ENCODE measurements around the gene GABBR2. TPM values are rescaled to one million over a fixed set of nuclear protein-coding genes. Genes with fewer than 3 reads are reported as not detected.

Gene GABBR2
- total RNA-seq, 1 experiment from 2014 or later: 0.23 TPM

GRCh38 chr9:98462310-98462709 is 246.4 kb downstream of the GABBR2 start:
- H3K36me3 Mint-ChIP-seq (ENCODE audit: insufficient read depth, unreplicated experiment): no peaks in the 10 kb centered on the region
- Histone ChIP-seq H3K9me3 (peaks cover 13% of the 10 kb centered on the region), H3K27me3 (replicated peaks; ENCODE audit: control insufficient read depth, insufficient read depth, low read length) (no peaks in the 10 kb centered on the region), H3K36me3 (ENCODE audit: control insufficient read depth, insufficient read depth, low read length) (no peaks in the 10 kb centered on the region), H3K4me1 (no peaks in the 10 kb centered on the region), H3K4me3 (ENCODE audit: low read depth, low read length) (no peak overlapping the region)
- TF ChIP-seq CTCF (IDR thresholded peaks at IDR 0.05; ENCODE audit: insufficient read depth in 1 of 2, low read depth in 1 of 2, low read length in 1 of 2, severe bottlenecking in 1 of 2, unreplicated experiment in 1 of 2): no peak
- BruUV-seq (replicated peaks): no TSS peak
- CTCF ChIA-PET: no interaction called here
- POLR2A ChIA-PET: no interaction called here
- no peak for DNase-seq
- intact Hi-C loops (cut with micrococcal nuclease; ENCODE audit: unreplicated experiment): no loop called here
- H3K9me3 Mint-ChIP-seq (ENCODE audit: unreplicated experiment): peaks cover 63% of the 10 kb centered on the region
- H3K4me3 Mint-ChIP-seq (ENCODE audit: unreplicated experiment): no peak overlapping the region
- H3K4me1 Mint-ChIP-seq (ENCODE audit: low read depth, unreplicated experiment): no peaks in the 10 kb centered on the region
- no peaks in the 10 kb centered on the region for H3K27me3 Mint-ChIP-seq (ENCODE audit: insufficient read depth, unreplicated experiment)
- no peak overlapping the region for H3K27ac Mint-ChIP-seq (ENCODE audit: unreplicated experiment)

- H3K27ac Mint-ChIP-seq (ENCODE audit: unreplicated experiment): no peak overlapping the region
These were observed 248.0 kb downstream of the GABBR2 start for GRCh38 chr9:98460704-98461103.

GRCh38 chr9:98457726-98458370 is 250.9 kb downstream of the GABBR2 start:
- CTCF ChIA-PET: no interaction called here
- H3K27me3 Mint-ChIP-seq (ENCODE audit: insufficient read depth, unreplicated experiment): peaks cover 5% of the 10 kb centered on the region
- H3K36me3 ChIP-seq (ENCODE audit: control insufficient read depth, insufficient read depth, low read length): no peaks in the 10 kb centered on the region
- H3K27ac Mint-ChIP-seq (ENCODE audit: unreplicated experiment): no peak overlapping the region
- H3K4me3 ChIP-seq (ENCODE audit: low read depth, low read length): no peak overlapping the region
- TF ChIP-seq CTCF (IDR thresholded peaks at IDR 0.05; ENCODE audit: insufficient read depth in 1 of 2, low read depth in 1 of 2, low read length in 1 of 2, severe bottlenecking in 1 of 2, unreplicated experiment in 1 of 2): no peak
- no peaks in the 10 kb centered on the region for H3K4me1 Mint-ChIP-seq (ENCODE audit: low read depth, unreplicated experiment)
- intact Hi-C loops (cut with micrococcal nuclease; ENCODE audit: unreplicated experiment): no loop called here
- no peaks in the 10 kb centered on the region for H3K4me1 ChIP-seq
- no peak for DNase-seq
- H3K9me3 Mint-ChIP-seq (ENCODE audit: unreplicated experiment): peaks cover 34% of the 10 kb centered on the region
- H3K36me3 Mint-ChIP-seq (ENCODE audit: insufficient read depth, unreplicated experiment): no peaks in the 10 kb centered on the region
- H3K9me3 ChIP-seq: peaks cover 13% of the 10 kb centered on the region
- POLR2A ChIA-PET: no interaction called here
- no TSS peak for BruUV-seq (replicated peaks)
- H3K27me3 ChIP-seq (replicated peaks; ENCODE audit: control insufficient read depth, insufficient read depth, low read length): no peaks in the 10 kb centered on the region
- no peak overlapping the region for H3K4me3 Mint-ChIP-seq (ENCODE audit: unreplicated experiment)

More at GRCh38 chr9:98460704-98461103, 248.0 kb downstream of the GABBR2 start:
- Histone ChIP-seq H3K36me3 (ENCODE audit: control insufficient read depth, insufficient read depth, low read length) (no peaks in the 10 kb centered on the region), H3K9me3 (peaks cover 13% of the 10 kb centered on the region), H3K27me3 (replicated peaks; ENCODE audit: control insufficient read depth, insufficient read depth, low read length) (no peaks in the 10 kb centered on the region), H3K4me1 (no peaks in the 10 kb centered on the region), H3K4me3 (ENCODE audit: low read depth, low read length) (no peak overlapping the region)
- POLR2A ChIA-PET: no interaction called here
- no peaks in the 10 kb centered on the region for H3K36me3 Mint-ChIP-seq (ENCODE audit: insufficient read depth, unreplicated experiment)
- intact Hi-C loops (cut with micrococcal nuclease; ENCODE audit: unreplicated experiment): no loop called here
- peaks cover 5% of the 10 kb centered on the region for H3K27me3 Mint-ChIP-seq (ENCODE audit: insufficient read depth, unreplicated experiment)
- BruUV-seq (replicated peaks): no TSS peak
- H3K9me3 Mint-ChIP-seq (ENCODE audit: unreplicated experiment): peaks cover 52% of the 10 kb centered on the region
- no peak for DNase-seq
- no peak for TF ChIP-seq CTCF (IDR thresholded peaks at IDR 0.05; ENCODE audit: insufficient read depth in 1 of 2, low read depth in 1 of 2, low read length in 1 of 2, severe bottlenecking in 1 of 2, unreplicated experiment in 1 of 2)
- CTCF ChIA-PET: no interaction called here
- H3K4me1 Mint-ChIP-seq (ENCODE audit: low read depth, unreplicated experiment): no peaks in the 10 kb centered on the region
- no peak overlapping the region for H3K4me3 Mint-ChIP-seq (ENCODE audit: unreplicated experiment)

Data from Caco-2 (cell line).